ENCODE results near the gene CDK5. TPM values are rescaled to one million over a fixed set of nuclear protein-coding genes. Genes with fewer than 3 reads are reported as not detected.
"Not testable (repeated sequence)": the region's sequence is repeated elsewhere in the genome, so short reads cannot be mapped to it uniquely, and the experiment has no call there.

Gene CDK5
- total RNA-seq, 1 experiment from 2014 or later = 21.1 TPM

- CTCF ChIA-PET = no interaction called here
- no peak for TF ChIP-seq EZH2 (IDR thresholded peaks at IDR 0.05; ENCODE audit: borderline replicate concordance, low read depth, low read length, poor library complexity, severe bottlenecking)
- TF ChIP-seq, protein P1, sequence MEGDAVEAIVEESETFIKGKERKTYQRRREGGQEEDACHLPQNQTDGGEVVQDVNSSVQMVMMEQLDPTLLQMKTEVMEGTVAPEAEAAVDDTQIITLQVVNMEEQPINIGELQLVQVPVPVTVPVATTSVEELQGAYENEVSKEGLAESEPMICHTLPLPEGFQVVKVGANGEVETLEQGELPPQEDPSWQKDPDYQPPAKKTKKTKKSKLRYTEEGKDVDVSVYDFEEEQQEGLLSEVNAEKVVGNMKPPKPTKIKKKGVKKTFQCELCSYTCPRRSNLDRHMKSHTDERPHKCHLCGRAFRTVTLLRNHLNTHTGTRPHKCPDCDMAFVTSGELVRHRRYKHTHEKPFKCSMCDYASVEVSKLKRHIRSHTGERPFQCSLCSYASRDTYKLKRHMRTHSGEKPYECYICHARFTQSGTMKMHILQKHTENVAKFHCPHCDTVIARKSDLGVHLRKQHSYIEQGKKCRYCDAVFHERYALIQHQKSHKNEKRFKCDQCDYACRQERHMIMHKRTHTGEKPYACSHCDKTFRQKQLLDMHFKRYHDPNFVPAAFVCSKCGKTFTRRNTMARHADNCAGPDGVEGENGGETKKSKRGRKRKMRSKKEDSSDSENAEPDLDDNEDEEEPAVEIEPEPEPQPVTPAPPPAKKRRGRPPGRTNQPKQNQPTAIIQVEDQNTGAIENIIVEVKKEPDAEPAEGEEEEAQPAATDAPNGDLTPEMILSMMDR (conservative IDR thresholded peaks at IDR 0.05; ENCODE audit: low read depth, low read length) = no peak
- Histone ChIP-seq H3K4me3 (ENCODE audit: low read depth, low read length, poor library complexity, severe bottlenecking) (no peak overlapping the region), H3K27ac (ENCODE audit: low read depth, low read length, poor library complexity, severe bottlenecking) (no peak overlapping the region), H3K27me3 (replicated peaks; ENCODE audit: insufficient read depth, low read depth, low read length, poor library complexity) (no peaks in the 10 kb centered on the region), H3K4me1 (ENCODE audit: insufficient read depth, low read length, poor library complexity, severe bottlenecking) (no peaks in the 10 kb centered on the region), H3K9me3 (ENCODE audit: low read depth, low read length, poor library complexity, severe bottlenecking) (no peaks in the 10 kb centered on the region), H3K36me3 (ENCODE audit: insufficient read depth, low read length, poor library complexity, severe bottlenecking) (peaks cover 4% of the 10 kb centered on the region)
- DNase-seq (ENCODE audit: low spot score) = no peak
- intact Hi-C loops (cut with micrococcal nuclease; ENCODE audit: unreplicated experiment) = no loop called here
- BruUV-seq (replicated peaks) = TSS peak; percentile 17
- POLR2A ChIA-PET (ENCODE audit: low non-redundant PET) = no interaction called here
Observed at GRCh38 chr7:151031011-151031410, 26.7 kb downstream of the CDK5 start.

GRCh38 chr7:151028948-151029501, 28.7 kb downstream of the CDK5 start:
- intact Hi-C loops (cut with micrococcal nuclease; ENCODE audit: unreplicated experiment) = loop anchor here (2.0 kb wide), 1 partner anchor 30 kb away; the partner anchor contains the start of gene SLC4A2
- BruUV-seq (replicated peaks) = no TSS peak
- Histone ChIP-seq H3K4me3 (ENCODE audit: low read depth, low read length, poor library complexity, severe bottlenecking) (peak overlapping the region; percentile 62), H3K36me3 (ENCODE audit: insufficient read depth, low read length, poor library complexity, severe bottlenecking) (no peaks in the 10 kb centered on the region), H3K4me1 (ENCODE audit: insufficient read depth, low read length, poor library complexity, severe bottlenecking) (no peaks in the 10 kb centered on the region), H3K9me3 (ENCODE audit: low read depth, low read length, poor library complexity, severe bottlenecking) (no peaks in the 10 kb centered on the region), H3K27ac (ENCODE audit: low read depth, low read length, poor library complexity, severe bottlenecking) (peak overlapping the region; percentile 57), H3K27me3 (replicated peaks; ENCODE audit: insufficient read depth, low read depth, low read length, poor library complexity) (no peaks in the 10 kb centered on the region)
- ChIA-PET POLR2A (ENCODE audit: low non-redundant PET) (no interaction called here), CTCF (interaction anchor here (1.4 to 1.5 kb wide), 3 partner anchors 10 to 95 kb away, joined by 3 to 5 read pairs (median 4); no protein-coding TSS in a partner anchor)
- no peak for DNase-seq (ENCODE audit: low spot score)
- TF ChIP-seq, protein P1 (conservative IDR thresholded peaks at IDR 0.05; ENCODE audit: low read depth, low read length) = no peak
- no peak for TF ChIP-seq EZH2 (IDR thresholded peaks at IDR 0.05; ENCODE audit: borderline replicate concordance, low read depth, low read length, poor library complexity, severe bottlenecking)

GRCh38 chr7:151028131-151028947, 29.4 kb downstream of the CDK5 start, which contains the start of gene ABCB8:
Gene ABCB8 (plus strand): TSS chr7:151028450. CDS start chr7:151028516, 66 bp downstream.
- Histone ChIP-seq H3K4me1 (ENCODE audit: insufficient read depth, low read length, poor library complexity, severe bottlenecking) (no peaks in the 10 kb centered on the region), H3K27ac (ENCODE audit: low read depth, low read length, poor library complexity, severe bottlenecking) (peak within 1 kb of the TSS; percentile 57), H3K36me3 (ENCODE audit: insufficient read depth, low read length, poor library complexity, severe bottlenecking) (no peaks in the 10 kb centered on the region), H3K9me3 (ENCODE audit: low read depth, low read length, poor library complexity, severe bottlenecking) (no peaks in the 10 kb centered on the region), H3K27me3 (replicated peaks; ENCODE audit: insufficient read depth, low read depth, low read length, poor library complexity) (no peaks in the 10 kb centered on the region), H3K4me3 (ENCODE audit: low read depth, low read length, poor library complexity, severe bottlenecking) (peak within 1 kb of the TSS; percentile 62)
- ChIA-PET CTCF (interaction anchor here (0.7 to 1.5 kb wide), 4 partner anchors 10 to 96 kb away, joined by 3 to 5 read pairs (median 4); no protein-coding TSS in a partner anchor), POLR2A (ENCODE audit: low non-redundant PET) (interaction anchor here (0.5 kb wide), 1 partner anchor 81 kb away, joined by 5 read pairs; no protein-coding TSS in a partner anchor)
- peak; percentile 99 for DNase-seq (ENCODE audit: low spot score)
- TSS peak; percentile 73 for BruUV-seq (replicated peaks)
- TF ChIP-seq, protein P1 (conservative IDR thresholded peaks at IDR 0.05; ENCODE audit: low read depth, low read length) = peak; percentile 43
- no peak for TF ChIP-seq EZH2 (IDR thresholded peaks at IDR 0.05; ENCODE audit: borderline replicate concordance, low read depth, low read length, poor library complexity, severe bottlenecking)
- intact Hi-C loops (cut with micrococcal nuclease; ENCODE audit: unreplicated experiment) = loop anchor here (2.0 kb wide), 1 partner anchor 30 kb away; the partner anchor contains the start of gene SLC4A2

DNA sequence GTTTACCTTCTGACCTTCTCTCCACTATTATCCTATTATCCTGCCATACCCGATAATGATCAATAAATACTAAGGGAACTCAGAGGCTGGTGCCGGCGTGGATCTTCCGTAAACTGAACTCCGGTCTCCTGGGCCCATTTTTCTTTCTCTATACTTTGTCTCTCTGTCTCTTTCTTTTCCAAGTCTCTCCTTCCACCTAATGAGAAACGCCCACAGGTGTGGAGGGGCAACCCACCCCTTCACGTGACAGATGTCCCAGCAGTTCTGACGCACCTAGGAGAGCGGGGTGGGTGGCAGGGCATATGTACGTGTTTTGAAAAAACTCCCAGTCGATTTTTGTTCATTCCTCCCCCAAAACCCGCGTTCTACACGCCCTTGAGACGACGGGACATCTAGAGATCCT, 30.0 kb downstream of the CDK5 start:
- Histone ChIP-seq H3K4me3 (ENCODE audit: low read depth, low read length, poor library complexity, severe bottlenecking) (peak overlapping the region; percentile 62), H3K27ac (ENCODE audit: low read depth, low read length, poor library complexity, severe bottlenecking) (peak overlapping the region; percentile 52)
- CTCF ChIA-PET = interaction anchor here (1.4 to 1.5 kb wide), 3 partner anchors 9 to 96 kb away, joined by 3 to 5 read pairs (median 4); no protein-coding TSS in a partner anchor
- H3K9me3 ChIP-seq (ENCODE audit: low read depth, low read length, poor library complexity, severe bottlenecking); H3K27me3 ChIP-seq (replicated peaks; ENCODE audit: insufficient read depth, low read depth, low read length, poor library complexity); POLR2A ChIA-PET (ENCODE audit: low non-redundant PET); H3K4me1 ChIP-seq (ENCODE audit: insufficient read depth, low read length, poor library complexity, severe bottlenecking); BruUV-seq (replicated peaks); H3K36me3 ChIP-seq (ENCODE audit: insufficient read depth, low read length, poor library complexity, severe bottlenecking); DNase-seq (ENCODE audit: low spot score): not testable (repeated sequence)
- intact Hi-C loops (cut with micrococcal nuclease; ENCODE audit: unreplicated experiment) = loop anchor here (2.0 kb wide), 1 partner anchor 31 kb away; the partner anchor contains the start of gene SLC4A2
